Psoas muscle (tissue), 8 donors: Measurements from ENCODE around the gene KRTAP15-1. TPM values are rescaled to one million over a fixed set of nuclear protein-coding genes. Genes with fewer than 3 reads are reported as not detected.
A peak's percentile ranks its signal among the peaks of the same experiment; 100 is the strongest.

Experiments
- ATAC-seq, 4 donors: fragments of 200-7000 bp; cut with Tn5 transposase; one replicate each; pipeline ENCODE4 v1.9.1; 2020; ENCODE audit warnings: moderate library complexity in 3 of 4, mild to moderate bottlenecking in 2 of 4
- DNase-seq, 2 donors: peaks; one replicate each; pipeline ENCODE4 v3.0.0-alpha.2; 2020
- H3K27ac ChIP-seq: fragments of 200-600 bp; one replicate; pipeline ENCODE4 v1.8.0; 2022
- H3K27me3 ChIP-seq, 3 donors: fragments of 200-600 bp in 1 of 3; one replicate each; pipeline versions ENCODE4 v1.6.1 to v1.8.0; 2013 to 2022; ENCODE audit warnings: low read length in 2 of 3, mild to moderate bottlenecking in 2 of 3, moderate library complexity in 1 of 3; ENCODE audit not compliant: insufficient read depth in 3 of 3
- H3K36me3 ChIP-seq, 2 donors: fragments of 200-600 bp in 1 of 2; one replicate each; pipeline versions ENCODE4 v1.6.1 to v1.8.0; 2013 to 2022; ENCODE audit warnings: low read depth in 1 of 2, mild to moderate bottlenecking in 1 of 2, moderate library complexity in 1 of 2; ENCODE audit not compliant: insufficient read depth in 1 of 2
- H3K4me1 ChIP-seq: fragments of 200-600 bp; one replicate; pipeline ENCODE4 v1.8.0; 2022
- H3K4me3 ChIP-seq: fragments of 200-600 bp; one replicate; pipeline ENCODE4 v1.8.0; 2022; ENCODE audit warnings: mild to moderate bottlenecking
- H3K9me3 ChIP-seq: fragments of 200-600 bp; one replicate; pipeline ENCODE4 v1.8.0; 2022
- CTCF ChIP-seq: fragments of 200-600 bp; IDR thresholded peaks from one replicate; pipeline ENCODE4 v1.8.0; 2022; ENCODE audit warnings: antibody characterized with exemption
- WGBS, 3 donors: extraction: QIAGEN DNeasy Blood & Tissue Kit; methylation state at CpG; one replicate each; pipeline versions ENCODE4 v1.1.6 to v1.1.7; 2013; 5-methylcytosine and 5-hydroxymethylcytosine counted together
- intact Hi-C, 2 donors: fragments of 100-400 bp; cut with DNase I; formaldehyde crosslinking; loops; one replicate each; pipeline versions ENCODE4 v1.11.0 to v1.14.2; 2022
- polyA plus RNA-seq, 3 donors: library from polyadenylated mRNA; stranded (reverse); fragments of 200-250 nt; gene quantifications; one replicate each; pipeline ENCODE4 v1.2.3, GENCODE V29; 2013
- total RNA-seq, 4 donors: library from RNA; stranded (reverse); fragmentation: NEBNext Ultra II Directional in 2 of 4; extraction: Animal tissue kit (Norgen Biotek cat#: 25700) in 2 of 4; gene quantifications; one replicate each; pipeline versions ENCODE4 v1.2.1 to v1.2.4, GENCODE V29; 2021 to 2023
- donor health status: healthy with polysubstance abuse.
- donor health status: DM: no; HTN: no; CAD: no; lungs with moderate emphysema.
- donor health status: Bipolar disorder and iron deficiency.
- donor health status: healthy.
- donor health status: DM: yes; HTN: yes; CAD: no.
- donor health status: DM: no; HTN: no; CAD: no.
- donor health status: DM: no; HTN: no; CAD: no.
- donor health status: DM: yes; HTN: yes; CAD: no.

KRTAP15-1 gene
- total and polyA plus RNA-seq, 7 donors, result not detected

GRCh38 chr21:30415993-30416392 lies 24.1 kb upstream of the KRTAP15-1 start:
- intact Hi-C loops, result no loop called here
- H3K27me3 ChIP-seq, result no peaks in the 10 kb centered on the region
- 79 to 83% (median 80%) methylated on average over 5 of the region's 5 CpGs for WGBS, 3 donors
- TF ChIP-seq CTCF, result no peak
- H3K27ac ChIP-seq, result no peak overlapping the region
- no peaks in the 10 kb centered on the region for H3K36me3 ChIP-seq
- H3K9me3 ChIP-seq, result no peaks in the 10 kb centered on the region
- H3K4me3 ChIP-seq, result no peak overlapping the region
- no peaks in the 10 kb centered on the region for H3K4me1 ChIP-seq
- ATAC-seq, result no peak
- DNase-seq, result no peak

GRCh38 chr21:30425826-30426225 lies 14.2 kb upstream of the KRTAP15-1 start, which contains the start of gene KRTAP13-3:
Gene KRTAP13-3, minus strand, starts transcription at chr21:30425926. Its CDS starts 14 bp downstream, at chr21:30425912.
- H3K4me1 ChIP-seq, result no peaks in the 10 kb centered on the region
- no peaks in the 10 kb centered on the region for H3K27me3 ChIP-seq
- DNase-seq, result no peak
- no peak within 1 kb of the TSS for H3K4me3 ChIP-seq
- TF ChIP-seq CTCF, result no peak
- no peaks in the 10 kb centered on the region for H3K36me3 ChIP-seq
- ATAC-seq, result no peak
- no peak within 1 kb of the TSS for H3K27ac ChIP-seq
- intact Hi-C loops, result no loop called here
- WGBS, 3 donors, result 79 to 86% (median 81%) methylated on average over 5 of the region's 5 CpGs
- no peaks in the 10 kb centered on the region for H3K9me3 ChIP-seq

DNA sequence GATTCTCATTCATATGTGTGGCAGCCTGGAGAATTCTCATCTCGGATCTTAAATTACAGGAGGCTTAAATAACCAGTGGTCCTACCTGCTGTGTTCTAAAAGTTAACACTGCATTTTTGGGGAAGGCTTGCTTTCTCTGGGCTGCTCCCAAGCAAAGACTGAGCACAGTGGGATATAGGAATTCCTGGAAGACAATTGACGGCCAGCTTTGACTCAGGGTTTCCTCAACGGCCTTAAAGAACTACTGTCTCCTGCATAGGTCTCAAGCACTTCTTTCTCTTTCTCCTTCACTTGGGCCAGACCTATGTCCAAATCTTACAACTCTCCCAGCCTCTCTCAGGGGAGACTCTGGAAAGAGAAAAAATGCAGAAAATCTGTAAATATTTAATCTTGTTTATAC lies 13.3 kb upstream of the KRTAP15-1 start:
- no peak overlapping the region for H3K4me3 ChIP-seq
- DNase-seq (no peak), ATAC-seq (no peak)
- WGBS, 3 donors, result 34 to 39% (median 39%) methylated on average over 3 of the region's 3 CpGs
- H3K27me3 ChIP-seq, result no peaks in the 10 kb centered on the region
- intact Hi-C loops, result no loop called here
- H3K27ac ChIP-seq, result no peak overlapping the region
- H3K9me3 ChIP-seq, result no peaks in the 10 kb centered on the region
- H3K36me3 ChIP-seq, result no peaks in the 10 kb centered on the region
- H3K4me1 ChIP-seq, result no peaks in the 10 kb centered on the region
- TF ChIP-seq CTCF, result no peak

DNA sequence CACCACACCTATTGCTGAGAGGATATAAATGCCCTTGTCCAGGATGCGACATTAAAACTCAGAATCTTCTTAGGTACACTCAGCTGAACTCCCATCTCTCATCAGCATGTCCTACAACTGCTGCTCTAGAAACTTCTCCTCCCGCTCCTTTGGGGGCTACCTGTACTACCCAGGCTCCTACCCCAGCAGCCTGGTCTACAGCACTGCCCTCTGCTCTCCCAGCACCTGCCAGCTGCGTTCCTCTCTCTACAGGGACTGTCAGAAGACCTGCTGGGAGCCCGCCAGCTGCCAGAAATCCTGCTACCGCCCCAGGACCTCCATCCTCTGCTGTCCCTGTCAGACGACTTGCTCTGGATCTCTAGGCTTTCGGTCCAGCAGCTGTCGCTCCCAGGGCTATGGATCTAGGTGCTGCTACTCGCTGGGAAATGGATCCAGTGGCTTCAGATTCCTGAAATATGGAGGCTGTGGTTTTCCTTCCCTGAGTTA lies 9.9 kb upstream of the KRTAP15-1 start, which contains the start of gene KRTAP13-4:
KRTAP13-4 (plus strand) TSS at position 51 of the 486 bp plus-strand sequence; CDS start at position 107, 56 bp downstream.
- ATAC-seq (no peak), DNase-seq (no peak)
- H3K4me3 ChIP-seq, result no peak within 1 kb of the TSS
- no peak within 1 kb of the TSS for H3K27ac ChIP-seq
- H3K27me3 ChIP-seq, result no peaks in the 10 kb centered on the region
- intact Hi-C loops, result no loop called here
- no peak for TF ChIP-seq CTCF
- no peaks in the 10 kb centered on the region for H3K9me3 ChIP-seq
- no peaks in the 10 kb centered on the region for H3K4me1 ChIP-seq
- WGBS, 3 donors, result 70 to 84% (median 78%) methylated on average over 9 of the region's 9 CpGs
- no peaks in the 10 kb centered on the region for H3K36me3 ChIP-seq

DNA sequence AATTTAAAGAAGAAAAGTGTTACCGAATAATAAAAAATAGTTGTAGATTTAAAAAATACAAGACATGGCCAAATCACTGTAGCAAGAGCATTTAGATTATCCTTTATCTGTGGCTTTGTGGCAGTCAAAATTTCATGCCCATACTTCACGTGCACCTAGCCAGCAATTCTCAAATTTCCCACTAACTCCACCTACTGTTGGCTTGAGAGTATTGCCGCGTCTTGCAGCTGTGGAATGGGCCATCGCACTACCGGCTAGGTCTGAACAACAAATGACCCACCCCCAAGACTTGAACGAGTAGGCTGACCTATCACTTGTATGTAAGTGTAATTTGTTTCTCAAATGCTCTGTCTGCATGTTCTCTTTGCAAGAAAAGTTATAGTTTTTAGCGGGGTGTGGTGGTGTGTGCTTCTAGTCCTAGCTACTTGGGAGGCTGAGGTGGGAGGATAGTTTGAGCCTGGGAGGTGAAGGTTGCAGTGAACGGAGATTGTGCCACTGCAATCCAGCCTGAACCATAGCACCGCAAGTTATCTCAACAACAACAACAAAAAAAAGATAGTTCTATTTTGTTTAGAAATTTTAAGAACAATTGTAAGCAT lies 5.9 kb upstream of the KRTAP15-1 start:
- Histone ChIP-seq H3K27me3 (no peaks in the 10 kb centered on the region), H3K4me3 (no peak overlapping the region), H3K4me1 (no peaks in the 10 kb centered on the region), H3K27ac (no peak overlapping the region), H3K9me3 (no peaks in the 10 kb centered on the region), H3K36me3 (no peaks in the 10 kb centered on the region)
- WGBS, 3 donors, result 36 to 40% (median 38%) methylated on average over 10 of the region's 10 CpGs
- ATAC-seq (no peak), DNase-seq (no peak)
- intact Hi-C loops, result no loop called here
- peak; percentile 16 for TF ChIP-seq CTCF
